ENCODE measurements around the gene NEK7.

NEK7 gene

GRCh38 chr1:198162091-198162767 is 5.4 kb downstream of the NEK7 start:
- Histone ChIP-seq H2BK15ac (ENCODE audit: low read depth, poor library complexity, severe bottlenecking) (no peak overlapping the region), H4K91ac (ENCODE audit: low read length) (no peak overlapping the region), H3K4ac (ENCODE audit: low read depth in 1 of 2, low read length in 2 of 2) (no peak overlapping the region), H3K9ac (ENCODE audit: low read length) (no peak overlapping the region), H2AFZ (ENCODE audit: low read depth, low read length) (no peak overlapping the region), H3K23ac (ENCODE audit: low read length in 2 of 2) (no peak overlapping the region), H3K36me3 (ENCODE audit: control insufficient read depth in 1 of 2, insufficient read depth in 2 of 2, low read depth in 1 of 2, low read length in 2 of 2) (no peaks in the 10 kb centered on the region), H3K27ac (ENCODE audit: low read length, poor library complexity, severe bottlenecking) (no peak overlapping the region), H2BK12ac (ENCODE audit: low read length in 2 of 2) (no peak overlapping the region), H3K79me1 (replicated peaks; ENCODE audit: low read length, poor library complexity, severe bottlenecking) (peaks cover 16% of the 10 kb centered on the region), H4K8ac (ENCODE audit: low read length) (no peak overlapping the region), H2AK5ac (ENCODE audit: low read length, severe bottlenecking) (no peak overlapping the region), H3K18ac (ENCODE audit: low read depth in 1 of 2, low read length in 2 of 2) (no peak overlapping the region), H3K4me3 (ENCODE audit: insufficient read depth in 1 of 2, low read depth in 1 of 2, low read length in 2 of 2) (no peak overlapping the region), H3K4me2 (ENCODE audit: low read length, poor library complexity, severe bottlenecking) (no peak overlapping the region), H2BK120ac (ENCODE audit: low read depth, low read length) (no peak overlapping the region), H3K14ac (ENCODE audit: low read length in 2 of 2) (no peak overlapping the region), H3K9me3 (ENCODE audit: control insufficient read depth, low read length) (no peaks in the 10 kb centered on the region), H2BK5ac (ENCODE audit: low read depth, low read length, poor library complexity, severe bottlenecking) (no peak overlapping the region), H3K27me3 (ENCODE audit: control insufficient read depth in 1 of 2, insufficient read depth in 1 of 2, low read length in 2 of 2) (no peaks in the 10 kb centered on the region), H3K4me1 (ENCODE audit: control insufficient read depth, insufficient read depth, low read depth, low read length) (no peaks in the 10 kb centered on the region)
- no peak for DNase-seq
- 100% methylated on average over 2 of the region's 2 CpGs for WGBS

GRCh38 chr1:198165927-198166647 is 9.3 kb downstream of the NEK7 start:
- Histone ChIP-seq H3K27ac (ENCODE audit: low read length, poor library complexity, severe bottlenecking) (no peak overlapping the region), H3K9me3 (ENCODE audit: control insufficient read depth, low read length) (no peaks in the 10 kb centered on the region), H2BK5ac (ENCODE audit: low read depth, low read length, poor library complexity, severe bottlenecking) (no peak overlapping the region), H3K27me3 (ENCODE audit: control insufficient read depth in 1 of 2, insufficient read depth in 1 of 2, low read length in 2 of 2) (no peaks in the 10 kb centered on the region), H2BK12ac (ENCODE audit: low read length in 2 of 2) (no peak overlapping the region), H3K9ac (ENCODE audit: low read length) (no peak overlapping the region), H3K4me3 (ENCODE audit: insufficient read depth in 1 of 2, low read depth in 1 of 2, low read length in 2 of 2) (no peak overlapping the region), H3K18ac (ENCODE audit: low read depth in 1 of 2, low read length in 2 of 2) (no peak overlapping the region), H3K4ac (ENCODE audit: low read depth in 1 of 2, low read length in 2 of 2) (no peak overlapping the region), H2BK120ac (ENCODE audit: low read depth, low read length) (no peak overlapping the region), H2BK15ac (ENCODE audit: low read depth, poor library complexity, severe bottlenecking) (no peak overlapping the region), H4K8ac (ENCODE audit: low read length) (no peak overlapping the region), H3K4me2 (ENCODE audit: low read length, poor library complexity, severe bottlenecking) (no peak overlapping the region), H2AFZ (ENCODE audit: low read depth, low read length) (no peak overlapping the region), H3K14ac (ENCODE audit: low read length in 2 of 2) (no peak overlapping the region), H3K79me1 (replicated peaks; ENCODE audit: low read length, poor library complexity, severe bottlenecking) (peaks cover 17% of the 10 kb centered on the region), H3K36me3 (ENCODE audit: control insufficient read depth in 1 of 2, insufficient read depth in 2 of 2, low read depth in 1 of 2, low read length in 2 of 2) (no peaks in the 10 kb centered on the region), H2AK5ac (ENCODE audit: low read length, severe bottlenecking) (no peak overlapping the region), H4K91ac (ENCODE audit: low read length) (no peak overlapping the region), H3K4me1 (ENCODE audit: control insufficient read depth, insufficient read depth, low read depth, low read length) (no peaks in the 10 kb centered on the region), H3K23ac (ENCODE audit: low read length in 2 of 2) (no peak overlapping the region)
- WGBS, result 96% methylated on average over 3 of the region's 5 CpGs
- no peak for DNase-seq

GRCh38 chr1:198166900-198167299 is 10.1 kb downstream of the NEK7 start:
- Histone ChIP-seq H2BK5ac (ENCODE audit: low read depth, low read length, poor library complexity, severe bottlenecking) (no peak overlapping the region), H3K18ac (ENCODE audit: low read depth in 1 of 2, low read length in 2 of 2) (no peak overlapping the region), H3K4me2 (ENCODE audit: low read length, poor library complexity, severe bottlenecking) (no peak overlapping the region), H3K36me3 (ENCODE audit: control insufficient read depth in 1 of 2, insufficient read depth in 2 of 2, low read depth in 1 of 2, low read length in 2 of 2) (no peaks in the 10 kb centered on the region), H2BK15ac (ENCODE audit: low read depth, poor library complexity, severe bottlenecking) (no peak overlapping the region), H3K79me1 (replicated peaks; ENCODE audit: low read length, poor library complexity, severe bottlenecking) (peaks cover 20% of the 10 kb centered on the region), H3K4me3 (ENCODE audit: insufficient read depth in 1 of 2, low read depth in 1 of 2, low read length in 2 of 2) (no peak overlapping the region), H2AFZ (ENCODE audit: low read depth, low read length) (no peak overlapping the region), H4K8ac (ENCODE audit: low read length) (no peak overlapping the region), H3K9me3 (ENCODE audit: control insufficient read depth, low read length) (no peaks in the 10 kb centered on the region), H3K9ac (ENCODE audit: low read length) (no peak overlapping the region), H2BK12ac (ENCODE audit: low read length in 2 of 2) (no peak overlapping the region), H3K4me1 (ENCODE audit: control insufficient read depth, insufficient read depth, low read depth, low read length) (peaks cover 1% of the 10 kb centered on the region), H3K27ac (ENCODE audit: low read length, poor library complexity, severe bottlenecking) (no peak overlapping the region), H3K27me3 (ENCODE audit: control insufficient read depth in 1 of 2, insufficient read depth in 1 of 2, low read length in 2 of 2) (no peaks in the 10 kb centered on the region), H2BK120ac (ENCODE audit: low read depth, low read length) (no peak overlapping the region), H4K91ac (ENCODE audit: low read length) (no peak overlapping the region), H2AK5ac (ENCODE audit: low read length, severe bottlenecking) (no peak overlapping the region), H3K4ac (ENCODE audit: low read depth in 1 of 2, low read length in 2 of 2) (no peak overlapping the region), H3K23ac (ENCODE audit: low read length in 2 of 2) (no peak overlapping the region), H3K14ac (ENCODE audit: low read length in 2 of 2) (no peak overlapping the region)
- no peak for DNase-seq
- 98% methylated on average over 2 of the region's 2 CpGs for WGBS

- Histone ChIP-seq H3K36me3 (ENCODE audit: control insufficient read depth in 1 of 2, insufficient read depth in 2 of 2, low read depth in 1 of 2, low read length in 2 of 2) (no peaks in the 10 kb centered on the region), H3K4me1 (ENCODE audit: control insufficient read depth, insufficient read depth, low read depth, low read length) (peaks cover 1% of the 10 kb centered on the region), H2AK5ac (ENCODE audit: low read length, severe bottlenecking) (no peak overlapping the region), H3K18ac (ENCODE audit: low read depth in 1 of 2, low read length in 2 of 2) (no peak overlapping the region), H2AFZ (ENCODE audit: low read depth, low read length) (no peak overlapping the region), H3K23ac (ENCODE audit: low read length in 2 of 2) (no peak overlapping the region), H4K8ac (ENCODE audit: low read length) (no peak overlapping the region), H2BK12ac (ENCODE audit: low read length in 2 of 2) (no peak overlapping the region), H2BK120ac (ENCODE audit: low read depth, low read length) (no peak overlapping the region), H3K9ac (ENCODE audit: low read length) (no peak overlapping the region), H3K79me1 (replicated peaks; ENCODE audit: low read length, poor library complexity, severe bottlenecking) (peaks cover 20% of the 10 kb centered on the region), H3K4ac (ENCODE audit: low read depth in 1 of 2, low read length in 2 of 2) (no peak overlapping the region), H2BK5ac (ENCODE audit: low read depth, low read length, poor library complexity, severe bottlenecking) (no peak overlapping the region), H3K27ac (ENCODE audit: low read length, poor library complexity, severe bottlenecking) (no peak overlapping the region), H3K4me3 (ENCODE audit: insufficient read depth in 1 of 2, low read depth in 1 of 2, low read length in 2 of 2) (no peak overlapping the region), H4K91ac (ENCODE audit: low read length) (no peak overlapping the region), H3K4me2 (ENCODE audit: low read length, poor library complexity, severe bottlenecking) (no peak overlapping the region), H3K14ac (ENCODE audit: low read length in 2 of 2) (no peak overlapping the region), H2BK15ac (ENCODE audit: low read depth, poor library complexity, severe bottlenecking) (no peak overlapping the region), H3K27me3 (ENCODE audit: control insufficient read depth in 1 of 2, insufficient read depth in 1 of 2, low read length in 2 of 2) (no peaks in the 10 kb centered on the region), H3K9me3 (ENCODE audit: control insufficient read depth, low read length) (no peaks in the 10 kb centered on the region)
- peak; percentile 67 for DNase-seq
- WGBS, result 52% methylated on average over 3 of the region's 3 CpGs
These were observed 10.7 kb downstream of the NEK7 start for GRCh38 chr1:198167436-198167934.
